NCI-H1436 (cell line): Measurements from ENCODE around the gene CCDC9B.

Experiments
- DNase-seq: peaks from one replicate; lab custom pipeline; 2025; lab: John Stamatoyannopoulos, UW

The CCDC9B gene

DNA sequence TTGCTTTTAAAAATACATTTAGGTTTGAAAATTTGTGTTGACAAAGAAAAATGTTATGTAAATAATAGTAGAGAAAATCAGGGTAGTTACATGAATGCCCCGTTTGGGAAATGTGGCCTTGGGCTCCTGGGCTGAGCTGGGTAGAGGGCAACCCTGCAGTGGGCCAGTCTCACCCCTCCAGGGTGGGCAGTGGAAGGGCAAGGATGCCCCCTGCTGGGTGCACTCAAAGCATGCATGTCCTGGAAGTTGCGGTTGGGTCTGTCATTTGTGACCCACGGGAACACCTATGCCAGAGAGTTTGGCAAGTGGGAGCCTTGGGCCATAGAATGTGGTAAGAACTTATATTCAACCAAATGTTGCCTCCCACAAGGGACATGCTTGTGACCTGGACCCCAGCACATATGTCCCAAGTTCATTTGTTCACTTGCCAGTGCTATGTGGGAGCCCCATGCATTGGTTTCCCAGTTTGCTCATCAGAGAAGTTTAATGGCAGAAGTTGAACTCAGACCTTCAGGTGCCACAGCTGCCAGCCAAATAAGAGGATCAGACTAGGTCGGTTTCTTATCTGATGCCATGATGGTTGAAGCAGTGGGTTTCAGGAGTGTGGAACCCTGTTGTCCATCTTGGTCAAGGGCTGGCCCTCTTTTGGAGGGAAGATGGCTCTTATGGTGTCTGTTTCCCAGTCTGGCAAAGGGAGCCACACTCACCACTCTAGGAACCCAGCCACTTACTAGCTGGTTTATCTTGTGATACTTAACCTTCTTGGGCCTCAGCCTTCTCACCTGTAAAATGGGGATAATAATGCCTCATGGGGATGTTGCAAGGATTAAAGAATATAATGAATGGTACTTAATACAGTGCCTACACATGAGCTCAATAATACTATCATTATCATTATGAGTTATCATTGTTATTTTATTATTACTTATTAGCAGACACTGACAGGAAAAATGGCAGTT, 30.5 kb downstream of the CCDC9B start:
- peak; percentile 49 for DNase-seq

GRCh38 chr15:40309344-40309862, 31.3 kb downstream of the CCDC9B start:
- DNase-seq: no peak

GRCh38 chr15:40307421-40308211, 33.1 kb downstream of the CCDC9B start, which contains the start of gene PLCB2:
TSS of gene PLCB2 (minus strand) at chr15:40307935. CDS start at chr15:40307672, 263 bp downstream.
- DNase-seq: peak; percentile 16

GRCh38 chr15:40306908-40307307, 33.8 kb downstream of the CCDC9B start:
- no peak for DNase-seq

- DNase-seq: no peak
These were observed 34.4 kb downstream of the CCDC9B start for GRCh38 chr15:40306371-40306770.

DNA sequence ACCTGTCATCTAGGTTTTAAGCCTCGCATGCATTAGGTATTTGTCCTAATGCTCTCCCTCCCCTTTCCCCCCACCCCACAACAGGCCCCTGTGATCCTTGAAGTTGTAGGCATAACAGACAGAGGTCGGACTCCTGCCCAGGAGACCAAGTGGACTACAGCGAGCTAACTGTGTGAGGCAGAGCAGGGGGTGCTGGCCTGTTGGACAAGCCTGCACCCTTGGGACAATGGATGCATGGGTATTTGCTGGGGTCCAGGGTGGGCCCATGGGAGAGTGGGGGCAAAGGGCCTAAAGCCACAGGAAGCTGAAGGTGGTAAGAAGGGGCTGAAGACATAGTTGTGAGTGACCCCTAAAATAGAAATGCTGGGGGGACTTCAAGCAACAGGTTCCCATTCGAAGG, 35.5 kb downstream of the CCDC9B start:
- no peak for DNase-seq

GRCh38 chr15:40303576-40303975, 37.2 kb downstream of the CCDC9B start:
- DNase-seq: no peak

DNA sequence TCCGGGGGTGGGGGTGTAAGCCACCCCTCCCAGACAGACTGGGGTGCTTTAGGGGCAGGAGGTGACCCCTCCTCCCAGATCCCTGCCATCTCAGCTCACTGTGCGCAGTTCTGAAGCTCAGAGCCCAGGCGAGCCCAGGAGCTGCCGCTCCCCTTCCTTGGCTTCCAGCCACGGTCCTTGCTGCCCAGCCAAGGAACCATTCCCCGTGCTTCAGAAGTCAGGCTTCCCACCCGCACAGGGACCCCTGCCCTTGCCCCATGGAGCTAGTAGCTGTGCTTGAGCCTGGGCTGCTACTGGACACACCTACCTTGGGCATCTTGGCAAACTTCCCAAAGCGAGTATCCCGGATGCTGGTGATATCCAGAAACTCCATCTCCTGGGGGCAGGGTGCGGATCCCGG, 37.8 kb downstream of the CCDC9B start:
- no peak for DNase-seq

DNA sequence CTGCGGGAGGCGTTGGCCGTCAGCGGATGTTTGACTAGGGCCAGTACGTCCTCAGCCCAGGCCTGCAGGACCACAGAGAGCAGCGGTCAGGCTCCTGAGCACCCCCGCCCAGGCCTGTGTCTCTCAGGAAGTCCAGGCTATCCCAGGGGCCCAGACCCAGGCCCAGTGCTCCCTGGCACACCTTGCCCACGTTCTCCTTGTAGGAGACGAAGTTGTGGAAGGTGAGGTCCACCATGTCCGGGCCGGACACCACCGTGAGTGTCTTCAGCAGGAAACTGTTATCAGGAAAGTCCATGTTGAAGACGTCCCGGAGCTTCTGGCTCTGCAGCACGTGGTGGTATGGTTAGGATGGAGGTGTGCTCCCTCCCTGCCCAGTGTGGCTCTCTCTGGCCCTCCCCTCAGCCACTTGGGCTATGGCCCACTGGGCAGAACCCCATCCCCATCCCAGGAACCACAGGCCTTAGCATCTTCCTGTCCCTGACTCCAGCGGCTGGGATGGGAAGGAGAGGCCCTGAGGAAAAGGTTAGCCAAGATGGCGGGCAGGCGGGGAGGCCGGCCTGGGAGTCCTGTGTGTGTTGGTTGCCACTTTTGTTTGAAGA, 38.4 kb downstream of the CCDC9B start:
- DNase-seq: no peak

- no peak for DNase-seq
These were observed 39.1 kb downstream of the CCDC9B start for GRCh38 chr15:40301467-40302179.

- DNase-seq: no peak
These were observed 40.0 kb downstream of the CCDC9B start for GRCh38 chr15:40300771-40301170.

- DNase-seq: no peak
These were observed 40.4 kb downstream of the CCDC9B start for GRCh38 chr15:40300367-40300766.

- DNase-seq: no peak
These were observed 42.4 kb downstream of the CCDC9B start for GRCh38 chr15:40298216-40298935.

DNA sequence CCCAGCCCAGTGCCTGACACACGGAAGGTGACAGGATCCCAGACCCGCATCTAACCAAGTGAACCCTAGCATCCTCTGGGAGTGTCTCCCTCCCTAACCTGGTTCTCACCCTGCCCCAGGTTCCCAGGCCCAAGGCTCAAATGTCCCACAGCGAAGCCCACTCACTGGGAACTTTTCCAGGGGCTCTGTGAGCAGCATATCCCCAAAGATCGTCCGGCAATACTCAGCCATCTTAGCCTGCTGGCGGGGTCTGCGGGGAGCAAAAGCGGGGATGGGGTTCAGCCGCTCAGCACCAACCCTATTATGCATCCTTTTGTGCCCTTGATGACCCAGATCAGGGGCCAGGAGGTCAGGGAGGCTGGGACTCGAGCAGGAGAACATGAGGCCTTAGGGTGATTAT, 43.4 kb downstream of the CCDC9B start:
- no peak for DNase-seq

GRCh38 chr15:40296561-40297230, 44.0 kb downstream of the CCDC9B start:
- DNase-seq: no peak

DNA sequence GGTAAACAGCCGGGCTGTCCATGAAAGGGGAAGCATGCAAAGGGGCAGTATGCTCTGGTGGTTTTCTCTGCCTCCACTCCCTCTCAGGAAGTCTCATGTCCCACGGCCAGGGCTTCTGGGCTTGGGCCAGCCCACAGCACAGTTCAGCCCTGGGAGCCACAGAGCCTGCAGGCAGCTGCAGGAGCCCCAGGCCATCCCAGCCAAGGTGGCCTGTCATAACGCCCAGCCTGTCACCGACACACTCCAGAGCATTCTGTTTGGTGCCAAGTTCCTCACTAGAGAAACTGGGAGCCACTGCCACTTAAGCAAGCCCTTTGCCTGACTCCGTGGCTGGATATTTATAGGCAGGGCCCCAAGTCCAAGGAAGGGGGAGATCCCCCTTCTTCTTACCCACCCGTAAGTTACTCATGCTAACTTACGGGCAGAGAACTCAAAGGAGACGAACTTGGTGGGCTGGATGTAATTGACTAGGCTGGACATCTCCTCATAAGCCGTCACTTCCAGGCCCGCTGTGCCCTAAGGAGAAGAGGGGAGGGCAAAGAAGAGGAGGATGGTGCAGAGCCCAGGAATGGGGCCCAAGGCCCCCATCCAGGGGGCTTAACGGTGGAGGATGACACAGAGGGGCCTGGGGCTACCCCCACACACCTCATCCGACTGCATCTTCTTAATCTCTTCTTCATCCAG, 44.7 kb downstream of the CCDC9B start:
- no peak for DNase-seq

DNA sequence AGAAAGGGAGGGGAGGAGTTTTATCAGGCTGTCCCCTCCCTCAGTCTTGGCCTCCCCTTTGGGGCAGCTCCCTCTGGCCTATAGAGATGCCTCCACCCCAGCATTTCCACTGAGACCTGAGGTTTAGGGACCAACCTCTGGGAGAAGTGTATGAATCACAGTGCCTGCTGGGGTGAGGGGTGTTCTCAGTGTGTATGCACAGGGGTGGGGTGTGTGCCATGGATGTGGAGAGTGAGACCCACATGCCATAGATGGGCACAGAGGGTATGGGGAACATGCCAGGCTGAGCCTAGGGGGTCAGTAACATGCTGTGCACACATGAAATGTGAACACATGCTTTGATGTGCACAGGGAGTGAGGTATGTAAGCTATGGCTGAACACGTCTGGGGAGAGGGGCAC, 45.4 kb downstream of the CCDC9B start:
- no peak for DNase-seq

DNA sequence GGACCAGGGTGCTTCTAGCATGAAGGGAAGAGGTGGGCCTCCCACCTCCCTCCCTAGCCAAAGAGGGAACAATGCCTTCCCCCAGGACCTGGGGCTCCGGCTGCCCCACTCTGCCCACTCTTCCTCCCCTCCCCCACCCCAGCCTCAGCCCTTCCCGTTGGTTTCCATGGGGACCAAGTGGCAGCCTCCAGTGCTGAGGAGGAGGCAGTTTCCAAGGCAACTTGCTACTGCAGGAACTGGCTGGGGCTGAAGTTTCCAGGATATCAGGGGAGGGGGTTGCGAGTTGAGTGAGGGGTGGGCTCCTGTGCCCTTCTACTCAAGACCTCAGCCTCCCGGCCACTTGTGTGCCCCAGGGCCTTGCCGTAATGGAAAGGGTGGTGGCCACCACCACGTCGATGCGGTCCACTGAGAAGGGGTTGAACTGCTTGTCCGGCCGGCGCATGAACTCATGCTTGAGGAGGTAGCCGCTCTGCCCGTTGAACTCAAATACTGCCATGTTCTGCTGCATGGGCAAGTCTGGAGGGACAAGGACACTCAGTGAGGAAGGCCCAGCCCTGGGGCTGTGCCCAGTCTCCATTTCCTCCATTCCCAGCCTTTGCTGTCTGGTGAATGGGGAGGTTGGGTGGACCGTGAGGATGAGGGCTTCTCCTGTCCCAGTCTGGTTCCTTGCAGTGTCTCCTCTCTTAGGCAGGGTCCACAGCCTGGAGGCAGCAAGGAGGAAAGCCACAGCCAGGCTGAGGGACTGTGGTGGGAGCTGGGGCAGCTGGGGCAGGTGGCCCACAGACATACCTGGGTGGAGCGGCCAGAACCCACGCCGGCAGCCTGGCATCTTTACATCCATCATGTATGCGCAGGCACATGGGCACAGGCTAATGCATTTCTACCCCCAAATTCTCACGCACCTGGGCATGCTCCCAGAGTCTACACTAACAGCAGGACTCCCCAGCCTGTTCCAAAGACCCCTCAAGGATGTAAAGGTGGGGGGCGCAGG, 46.5 kb downstream of the CCDC9B start:
- no peak for DNase-seq

DNA sequence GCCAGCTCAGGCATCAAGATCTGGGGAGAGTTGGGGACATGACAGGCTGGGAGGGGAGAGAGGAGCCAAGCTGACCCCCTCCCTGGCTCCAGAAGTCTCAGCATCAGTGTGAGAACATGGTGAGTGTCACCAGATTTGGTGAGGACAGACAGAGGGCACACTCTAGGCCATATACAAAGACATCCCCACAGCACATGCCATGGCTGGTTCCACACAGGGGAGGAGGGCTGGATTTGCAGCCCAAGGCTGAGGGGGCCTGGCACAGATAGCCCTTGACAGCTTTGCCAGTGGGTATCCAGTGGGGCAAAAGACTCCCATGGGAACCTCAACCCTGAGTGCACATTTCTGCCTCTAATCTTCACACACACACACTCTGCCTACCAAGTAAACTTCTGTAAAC, 47.7 kb downstream of the CCDC9B start:
- DNase-seq: no peak
